Small intestine (tissue), 7 donors: Measurements from ENCODE around the gene HNRNPL. TPM values are rescaled to one million over a fixed set of nuclear protein-coding genes. Genes with fewer than 3 reads are reported as not detected.
"Not testable (repeated sequence)": the region's sequence is repeated elsewhere in the genome, so short reads cannot be mapped to it uniquely, and the experiment has no call there.

Source experiments
- DNase-seq, 2 donors: peaks; one replicate each; pipeline versions ENCODE4 v3.0.0 to v3.0.0-alpha.2; 2013
- FAIRE-seq: peaks from 2 replicates; lab custom pipeline; 2012; peaks lifted over from hg19 to GRCh38; lab: Jason Lieb, UNC
- H3K27ac ChIP-seq, 3 donors: one replicate each; pipeline ENCODE4 v1.5.1; 2013; ENCODE audit warnings: low read length in 2 of 3, mild to moderate bottlenecking in 2 of 3, control low read depth in 1 of 3, inconsistent platforms in 1 of 3, low read depth in 1 of 3, moderate library complexity in 1 of 3
- H3K27me3 ChIP-seq, 3 donors: one replicate each; pipeline ENCODE4 v1.6.1; 2013; ENCODE audit warnings: low read length in 3 of 3, inconsistent platforms in 1 of 3; ENCODE audit not compliant: control insufficient read depth in 3 of 3, insufficient read depth in 3 of 3
- H3K36me3 ChIP-seq, 3 donors: one replicate each; pipeline ENCODE4 v1.6.1; 2013; ENCODE audit warnings: low read length in 3 of 3, inconsistent platforms in 1 of 3, low read depth in 1 of 3, mild to moderate bottlenecking in 1 of 3, moderate library complexity in 1 of 3; ENCODE audit not compliant: control insufficient read depth in 3 of 3, insufficient read depth in 2 of 3
- H3K4me1 ChIP-seq, 3 donors: one replicate each; pipeline ENCODE4 v1.6.1; 2013; ENCODE audit warnings: low read length in 2 of 3, inconsistent platforms in 1 of 3, low read depth in 1 of 3, mild to moderate bottlenecking in 1 of 3, moderate library complexity in 1 of 3; ENCODE audit not compliant: control insufficient read depth in 3 of 3, insufficient read depth in 2 of 3
- H3K4me3 ChIP-seq, 3 donors: one replicate each; pipeline ENCODE4 v1.5.1; 2013; ENCODE audit warnings: low read length in 3 of 3, control low read depth in 1 of 3, inconsistent platforms in 1 of 3, low read depth in 1 of 3, mild to moderate bottlenecking in 1 of 3, moderate library complexity in 1 of 3
- H3K9me3 ChIP-seq, 2 donors: one replicate each; pipeline ENCODE4 v1.6.1; 2013; ENCODE audit warnings: low read depth in 1 of 2, low read length in 1 of 2; ENCODE audit not compliant: control insufficient read depth in 2 of 2, insufficient read depth in 1 of 2
- WGBS, 3 donors: extraction: QIAGEN DNeasy Blood & Tissue Kit; methylation state at CpG; one replicate each; pipeline ENCODE4 v1.1.7; 2013; 5-methylcytosine and 5-hydroxymethylcytosine counted together
- polyA plus RNA-seq, 4 donors: library from polyadenylated mRNA; stranded (reverse) in 3 of 4; unstranded in 1 of 4; fragments of 200-250 nt in 3 of 4; fragments of 120-200 nt in 1 of 4; gene quantifications; one replicate each; pipeline versions ENCODE4 v1.2.1 to v1.2.3, GENCODE V29; 2013
- donor health status: healthy with polysubstance abuse.
- donor health status: control.
- donor health status: control.
- donor health status: Bipolar disorder and iron deficiency.
- donor health status: healthy.

Gene HNRNPL
- polyA plus RNA-seq, 4 donors, result 118 to 256 (median 177) TPM

DNA sequence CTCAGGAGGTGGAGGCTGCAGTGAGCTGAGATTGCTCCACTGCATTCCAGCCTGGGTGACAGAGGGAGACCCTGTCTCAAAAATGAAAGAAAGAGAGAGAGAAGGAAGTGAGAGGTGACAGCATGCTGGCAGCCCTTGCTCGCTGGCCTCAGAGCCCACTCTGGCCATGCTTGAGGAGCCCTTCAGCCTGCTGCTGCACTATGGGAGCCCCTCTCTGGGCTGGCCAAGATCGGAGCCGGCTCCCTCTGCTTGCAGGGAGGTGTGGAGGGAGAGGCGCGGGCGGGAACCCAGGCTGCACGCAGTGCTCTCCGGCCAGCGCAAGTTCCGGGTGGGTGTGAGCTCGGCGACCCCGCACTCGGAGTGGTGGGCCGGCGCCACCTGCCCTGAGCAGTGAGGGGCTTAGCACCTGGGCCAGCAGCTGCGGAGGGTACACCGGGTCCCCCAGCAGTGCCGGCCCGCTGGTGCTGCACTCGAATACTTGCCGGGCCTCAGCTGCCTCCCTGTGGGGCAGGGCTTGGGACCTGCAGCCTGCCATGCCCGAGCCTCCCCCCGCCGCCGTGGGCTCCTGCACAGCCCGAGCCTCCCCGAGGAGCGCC lies 28.5 kb downstream of the HNRNPL start:
- not testable (repeated sequence) for FAIRE-seq, H3K9me3 ChIP-seq, H3K27me3 ChIP-seq, DNase-seq
- H3K4me3 ChIP-seq, result peak overlapping the region in 1 of 3 donors; percentile 42
- peaks cover 3 to 59% (median 6%) of the 10 kb centered on the region in 3 donors for H3K4me1 ChIP-seq
- H3K27ac ChIP-seq, result peak overlapping the region; percentile 48 to 87 (median 84)
- 92 to 95% (median 94%) methylated on average over 16 to 29 of the region's 29 CpGs for WGBS, 3 donors
- H3K36me3 ChIP-seq, result peaks cover 0 to 60% (median 8%) of the 10 kb centered on the region in 3 donors

DNA sequence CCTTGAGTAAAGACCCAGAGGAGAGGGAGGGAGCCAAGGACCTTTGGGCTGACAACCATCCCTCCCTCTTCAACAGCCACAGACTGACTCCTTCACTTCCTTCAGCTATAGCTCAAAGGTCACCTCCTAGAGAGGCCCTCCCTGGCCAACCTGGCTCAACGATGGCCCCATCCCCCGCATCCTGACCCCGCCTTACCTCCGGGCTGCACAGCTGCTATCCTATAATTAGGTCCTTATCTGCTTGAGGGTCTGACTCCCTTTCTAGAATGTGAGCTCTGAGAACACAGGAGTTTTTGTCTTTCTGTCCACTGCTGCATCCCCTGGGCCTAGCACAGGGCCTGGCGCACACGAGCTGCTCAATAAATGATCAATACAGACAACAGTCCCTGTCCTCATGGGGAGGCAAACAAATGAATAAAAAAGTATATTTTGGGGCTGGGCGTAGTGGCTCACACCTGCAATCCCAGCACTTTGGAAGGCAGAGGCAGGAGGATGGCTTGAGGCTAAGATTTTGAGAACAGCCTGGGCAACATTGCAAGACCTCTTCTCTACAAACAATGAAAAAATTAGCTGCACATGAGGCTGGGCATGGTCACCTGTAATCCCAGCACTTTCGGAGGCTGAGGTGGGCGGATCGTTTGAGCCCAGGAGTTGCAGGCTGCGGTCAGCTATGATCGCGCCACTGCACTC lies 30.4 kb downstream of the HNRNPL start:
- H3K27ac ChIP-seq, result peak overlapping the region; percentile 75 to 84 (median 79)
- H3K36me3 ChIP-seq, result peaks cover 0 to 75% (median 10%) of the 10 kb centered on the region in 3 donors
- peak; percentile 95 to 98 for DNase-seq
- peaks cover 3 to 64% (median 10%) of the 10 kb centered on the region in 3 donors for H3K4me1 ChIP-seq
- 17 to 63% (median 53%) methylated on average over 13 of the region's 13 CpGs for WGBS, 3 donors
- no peaks in the 10 kb centered on the region for H3K27me3 ChIP-seq
- no peak for FAIRE-seq
- H3K4me3 ChIP-seq, result peak overlapping the region in 1 of 3 donors; percentile 17
- H3K9me3 ChIP-seq, result peaks cover 0 to 2% of the 10 kb centered on the region in 2 donors

DNA sequence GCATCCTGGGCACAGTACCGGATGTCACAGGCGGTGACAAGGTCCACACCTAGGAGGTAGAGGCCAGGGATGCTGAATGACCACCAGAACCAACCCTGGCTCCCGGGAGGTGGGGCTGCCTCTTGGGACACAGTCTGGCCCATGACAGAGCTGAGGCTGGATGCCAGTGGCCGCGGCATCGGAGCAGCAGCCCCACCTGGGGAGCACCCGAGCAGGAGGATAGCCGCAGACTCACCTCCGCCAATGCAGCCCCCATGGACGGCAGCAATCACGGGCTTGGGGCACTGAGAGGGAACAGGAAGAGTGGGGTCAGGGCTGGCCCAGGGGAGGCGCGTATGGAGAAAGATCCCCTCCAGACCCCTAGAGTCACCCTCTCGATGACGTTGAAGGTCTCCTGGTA lies 32.7 kb downstream of the HNRNPL start:
- H3K27me3 ChIP-seq, result no peaks in the 10 kb centered on the region
- WGBS, 3 donors, result 89 to 94% (median 92%) methylated on average over 15 of the region's 15 CpGs
- FAIRE-seq, result no peak
- peaks cover 3 to 81% (median 10%) of the 10 kb centered on the region in 3 donors for H3K4me1 ChIP-seq
- peaks cover 0 to 74% (median 10%) of the 10 kb centered on the region in 3 donors for H3K36me3 ChIP-seq
- H3K9me3 ChIP-seq, result peaks cover 0 to 2% of the 10 kb centered on the region in 2 donors
- no peak overlapping the region for H3K4me3 ChIP-seq
- H3K27ac ChIP-seq, result peak overlapping the region in 1 of 3 donors; percentile 94
- no peak for DNase-seq

DNA sequence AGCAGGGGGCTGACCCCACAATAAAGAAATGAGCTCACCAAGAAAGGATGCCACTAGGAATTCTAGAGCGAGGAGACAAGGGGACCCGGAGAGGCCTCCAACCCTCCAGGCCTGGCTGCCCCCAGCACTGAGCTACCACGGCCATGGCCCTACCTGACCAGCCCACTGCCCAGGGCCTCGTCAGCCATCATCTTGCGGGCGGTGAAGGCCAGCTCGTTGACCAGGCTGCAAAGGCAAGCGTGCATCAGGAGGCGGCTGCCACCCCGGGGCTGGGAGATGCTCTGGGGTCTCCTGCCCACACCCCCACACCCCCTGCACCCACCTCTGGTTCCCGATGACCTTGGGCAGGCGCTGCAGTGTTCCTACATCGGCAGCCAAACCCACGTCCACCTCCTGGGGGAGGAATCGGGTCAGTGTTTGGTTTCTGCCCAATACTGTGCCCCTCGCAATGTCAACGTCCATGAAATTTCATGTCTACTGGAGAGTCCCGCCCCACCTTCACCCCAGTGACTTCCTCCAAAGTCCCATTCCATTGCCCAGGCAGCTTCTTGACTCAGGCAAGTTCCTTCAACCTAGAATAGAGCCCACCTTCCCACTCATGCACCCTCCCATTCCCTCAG lies 33.5 kb downstream of the HNRNPL start:
- no peaks in the 10 kb centered on the region for H3K27me3 ChIP-seq
- peaks cover 0 to 72% (median 10%) of the 10 kb centered on the region in 3 donors for H3K36me3 ChIP-seq
- DNase-seq (no peak), FAIRE-seq (no peak)
- no peak overlapping the region for H3K4me3 ChIP-seq
- H3K4me1 ChIP-seq, result peaks cover 3 to 80% (median 10%) of the 10 kb centered on the region in 3 donors
- WGBS, 3 donors, result 91 to 94% (median 91%) methylated on average over 15 to 18 of the region's 18 CpGs
- H3K27ac ChIP-seq, result peak overlapping the region; percentile 55 to 94 (median 89)
- peaks cover 0 to 1% of the 10 kb centered on the region in 2 donors for H3K9me3 ChIP-seq

DNA sequence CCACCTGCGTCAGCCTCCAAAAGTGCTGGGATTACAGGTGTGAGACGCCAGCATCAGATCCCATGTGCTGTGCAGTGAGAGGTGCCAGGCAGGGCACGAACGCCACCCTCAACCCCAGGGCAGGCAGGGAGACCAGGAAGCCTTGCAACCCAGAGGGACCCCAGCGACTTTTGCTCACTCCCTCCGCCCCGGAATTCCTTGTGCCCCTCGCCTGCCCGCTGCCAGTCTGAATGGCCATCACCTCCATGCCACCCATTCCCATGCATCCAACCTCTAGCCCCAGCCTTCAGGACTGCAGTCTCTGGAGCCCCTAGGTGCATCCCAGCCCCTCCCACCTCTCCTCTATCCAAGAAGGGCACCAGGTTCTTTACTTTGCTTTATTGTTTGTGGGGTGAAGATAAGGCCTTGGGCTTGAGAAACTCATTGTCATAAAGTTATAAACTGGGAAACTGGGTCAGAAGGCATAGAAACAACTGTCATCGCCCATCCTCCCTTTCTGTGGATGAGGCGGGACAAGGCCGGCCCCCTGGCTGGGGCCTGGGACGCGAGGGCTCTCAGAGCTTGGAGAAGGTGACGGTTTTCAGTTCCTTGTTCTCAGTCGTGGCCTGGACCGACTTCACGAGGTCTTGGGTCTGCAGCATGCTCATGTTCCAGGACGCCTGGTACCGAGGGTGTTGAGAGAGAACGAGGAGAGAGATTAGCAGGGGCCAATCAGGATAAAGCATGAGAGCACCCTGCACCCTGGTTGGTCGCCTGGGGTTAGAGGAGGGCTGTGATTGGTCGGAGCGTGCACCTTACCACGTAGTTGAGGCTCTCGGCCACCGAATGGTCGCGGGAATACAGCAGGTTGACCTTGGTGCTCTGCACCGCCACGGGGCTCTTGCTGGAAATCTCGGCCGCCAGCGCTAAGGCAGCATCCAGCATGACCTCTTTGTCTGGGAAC lies 34.5 kb downstream of the HNRNPL start:
- Histone ChIP-seq H3K9me3 (no peaks in the 10 kb centered on the region), H3K4me3 (no peak overlapping the region), H3K36me3 (peaks cover 0 to 71% (median 10%) of the 10 kb centered on the region in 3 donors), H3K27me3 (no peaks in the 10 kb centered on the region), H3K27ac (peak overlapping the region; percentile 45 to 94 (median 89)), H3K4me1 (peaks cover 3 to 71% (median 10%) of the 10 kb centered on the region in 3 donors)
- DNase-seq (peak; percentile 87 to 89), FAIRE-seq (no peak)
- 20 to 69% (median 48%) methylated on average over 34 of the region's 34 CpGs for WGBS, 3 donors

DNA sequence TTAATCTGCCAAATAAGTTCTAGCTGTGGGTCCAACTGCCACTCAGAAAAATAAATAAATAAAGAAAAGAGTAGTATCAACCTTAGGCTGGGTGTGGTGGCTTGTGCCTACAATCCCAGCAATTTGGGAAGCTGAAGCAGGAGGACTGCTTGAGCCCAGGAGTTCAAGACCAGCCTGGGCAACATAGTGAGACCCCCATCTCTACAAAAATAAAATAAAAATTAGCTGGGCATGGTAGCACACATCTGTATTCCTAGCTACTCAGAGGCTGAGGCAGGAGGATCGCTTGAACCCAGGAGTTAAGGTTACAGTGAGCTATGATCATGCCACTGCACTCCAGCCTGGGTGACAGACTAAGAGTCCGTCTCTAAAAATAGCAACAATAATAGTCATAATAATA lies 35.9 kb downstream of the HNRNPL start:
- H3K27ac ChIP-seq, result peak overlapping the region; percentile 57 to 94 (median 83)
- peaks cover 3 to 68% (median 12%) of the 10 kb centered on the region in 3 donors for H3K4me1 ChIP-seq
- FAIRE-seq, H3K9me3 ChIP-seq, H3K27me3 ChIP-seq, DNase-seq: not testable (repeated sequence)
- peaks cover 0 to 78% (median 10%) of the 10 kb centered on the region in 3 donors for H3K36me3 ChIP-seq
- 32 to 67% (median 38%) methylated on average over 2 of the region's 2 CpGs for WGBS, 3 donors
- H3K4me3 ChIP-seq, result peak overlapping the region in 1 of 3 donors; percentile 25

DNA sequence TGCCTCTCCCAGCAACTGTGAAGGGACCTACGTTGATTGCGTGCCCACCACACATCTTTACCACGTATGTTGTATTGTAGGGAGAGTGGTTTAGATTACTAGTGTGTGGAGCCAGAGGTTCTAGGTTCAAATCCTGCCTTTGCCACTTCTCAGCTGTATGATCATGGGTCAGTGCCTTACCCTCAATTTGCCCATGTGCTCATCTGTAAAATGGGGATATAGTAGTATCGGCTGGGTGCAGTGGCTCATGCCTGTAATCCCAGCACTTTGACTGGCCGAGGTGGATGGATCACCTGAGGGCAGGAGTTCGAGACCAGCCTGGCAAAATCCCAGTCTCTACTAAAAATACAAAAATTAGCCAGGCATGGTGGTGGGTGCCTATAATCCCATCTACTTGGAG lies 36.5 kb downstream of the HNRNPL start:
- H3K36me3 ChIP-seq, result peaks cover 0 to 78% (median 10%) of the 10 kb centered on the region in 3 donors
- FAIRE-seq (no peak), DNase-seq (no peak)
- 29 to 66% (median 36%) methylated on average over 6 of the region's 6 CpGs for WGBS, 3 donors
- peaks cover 3 to 68% (median 12%) of the 10 kb centered on the region in 3 donors for H3K4me1 ChIP-seq
- no peaks in the 10 kb centered on the region for H3K9me3 ChIP-seq
- H3K27me3 ChIP-seq, result no peaks in the 10 kb centered on the region
- peak overlapping the region; percentile 83 to 94 (median 93) for H3K27ac ChIP-seq
- peak overlapping the region in 2 of 3 donors; percentile 51 to 71 for H3K4me3 ChIP-seq
